HT1080 (cell line): ENCODE measurements around the gene WFDC1. TPM values are rescaled to one million over a fixed set of nuclear protein-coding genes. Genes with fewer than 3 reads are reported as not detected.

Experiments used
- DNase-seq: peaks from one replicate; pipeline ENCODE4 v3.0.0-alpha.2; 2015; ENCODE audit warnings: low read depth
- total RNA-seq: library from RNA; depleted of rRNA; stranded (reverse); fragments of >200 nt; shearing (Covaris generic); gene quantifications from 2 replicates; pipeline ENCODE4 v1.2.3, GENCODE V29; 2014

WFDC1 gene
- total RNA-seq, 1 experiment from 2014 or later, result 0.37 TPM

DNA sequence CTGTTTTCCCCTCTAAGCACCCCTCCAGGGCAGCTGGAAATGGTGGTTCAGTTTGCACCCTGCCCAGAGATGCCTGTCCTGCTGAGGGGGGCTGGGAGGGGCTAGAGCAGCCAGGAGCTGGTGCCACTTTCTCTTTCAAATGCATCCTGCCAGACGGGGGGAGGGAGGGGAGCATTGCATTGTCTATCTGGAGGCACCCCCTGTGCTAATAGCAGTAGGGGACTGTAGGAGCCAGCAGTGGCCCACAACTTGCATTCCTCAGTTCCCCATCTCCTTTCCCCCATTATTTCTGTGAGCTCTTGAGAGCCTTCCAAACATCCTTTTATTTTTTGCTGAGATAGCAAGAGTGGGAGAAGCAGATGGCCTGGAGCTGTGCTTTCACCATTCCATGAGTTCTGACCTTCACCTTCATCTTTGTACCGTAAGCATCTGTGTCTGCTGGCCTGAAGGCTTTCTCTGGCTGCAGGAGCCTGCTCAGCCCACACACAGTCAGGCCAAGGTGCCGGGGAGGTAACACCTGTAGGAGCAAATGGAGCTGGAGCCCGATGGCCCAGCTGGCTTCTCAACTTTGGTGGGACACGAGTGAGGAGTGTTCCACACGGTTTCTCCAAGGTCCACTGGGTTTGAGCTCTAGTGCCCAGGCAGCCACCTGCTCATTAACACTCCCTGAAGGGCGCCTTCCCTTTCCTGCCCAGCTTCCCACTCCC, 5.2 kb downstream of the WFDC1 start:
- no peak for DNase-seq

DNA sequence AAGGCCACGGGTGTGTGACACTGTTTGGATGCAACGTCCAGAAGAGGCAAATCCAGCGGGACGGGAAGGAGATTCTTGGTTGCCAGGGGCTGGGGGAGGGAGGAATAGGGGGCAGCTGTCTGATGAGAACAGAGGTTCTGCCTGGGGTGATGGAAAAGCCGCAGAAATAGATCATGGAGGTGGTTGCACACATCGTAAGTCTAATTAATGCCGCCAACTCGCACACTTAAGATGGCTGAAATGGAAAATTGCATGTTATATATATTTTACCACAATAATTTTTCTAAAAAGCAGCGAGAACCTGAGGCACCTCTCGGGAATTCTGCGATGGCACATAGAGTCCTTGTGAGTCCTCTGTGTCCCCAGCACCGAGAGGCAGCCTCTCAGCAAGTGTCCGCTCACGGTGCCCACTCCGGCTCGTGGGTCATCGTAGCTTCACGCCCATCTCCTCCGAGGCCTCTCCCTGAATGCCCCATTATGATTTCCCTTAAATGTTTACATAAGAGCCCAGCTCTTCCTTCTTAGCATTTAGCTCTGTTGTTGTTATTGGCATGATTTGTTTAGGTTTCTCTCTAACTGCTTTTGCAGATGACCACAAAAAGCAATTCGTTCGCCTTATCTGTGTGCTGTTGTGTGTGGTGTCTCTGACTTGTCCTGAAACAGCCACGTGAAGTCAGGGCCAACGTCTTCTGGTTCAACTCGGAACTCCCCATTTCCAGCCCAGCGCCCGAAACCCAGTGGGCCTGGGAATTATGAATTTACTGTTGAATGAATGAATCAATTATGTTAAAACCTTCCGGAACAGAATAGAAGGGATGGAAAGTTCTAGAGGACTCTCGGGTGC, 7.7 kb downstream of the WFDC1 start:
- no peak for DNase-seq

DNA sequence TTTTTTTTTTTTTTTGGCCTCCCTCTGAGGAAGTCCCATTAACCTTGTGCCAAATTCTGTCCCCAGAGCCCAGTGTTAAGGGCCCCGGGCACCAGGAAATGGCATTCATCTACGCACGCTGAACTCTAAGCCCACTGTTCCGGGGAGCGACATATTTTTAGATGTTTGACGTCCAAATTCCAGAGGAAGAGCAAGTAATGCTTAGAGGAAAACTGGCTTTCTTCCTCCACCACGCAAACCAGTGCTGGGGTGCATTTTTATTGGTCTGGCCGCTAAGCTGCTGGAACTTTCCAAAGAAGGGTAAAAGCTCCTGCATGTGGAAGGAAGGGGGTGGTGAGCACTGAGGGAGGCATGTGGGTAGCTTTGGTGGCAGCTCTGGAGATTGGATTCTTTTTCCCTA, 8.3 kb downstream of the WFDC1 start:
- DNase-seq, result no peak

DNA sequence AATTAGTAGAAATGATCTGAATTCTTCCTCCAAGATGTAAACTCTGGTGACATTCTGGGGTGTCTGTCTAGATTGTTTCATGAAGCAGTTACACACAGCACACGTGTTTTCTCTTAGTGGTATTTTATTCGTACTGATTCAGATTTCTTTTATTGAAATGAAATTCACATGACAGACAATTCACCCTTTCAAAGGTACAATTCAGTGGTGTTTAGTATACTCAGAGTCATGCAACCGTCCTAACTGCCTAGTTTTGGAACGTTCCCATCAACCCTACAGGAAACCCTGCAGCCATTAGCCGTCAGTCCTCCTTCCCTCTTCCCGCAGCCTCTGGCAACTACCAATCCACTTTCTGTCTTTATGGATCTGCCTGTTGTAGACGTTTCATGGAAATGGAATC, 8.8 kb downstream of the WFDC1 start:
- no peak for DNase-seq

DNA sequence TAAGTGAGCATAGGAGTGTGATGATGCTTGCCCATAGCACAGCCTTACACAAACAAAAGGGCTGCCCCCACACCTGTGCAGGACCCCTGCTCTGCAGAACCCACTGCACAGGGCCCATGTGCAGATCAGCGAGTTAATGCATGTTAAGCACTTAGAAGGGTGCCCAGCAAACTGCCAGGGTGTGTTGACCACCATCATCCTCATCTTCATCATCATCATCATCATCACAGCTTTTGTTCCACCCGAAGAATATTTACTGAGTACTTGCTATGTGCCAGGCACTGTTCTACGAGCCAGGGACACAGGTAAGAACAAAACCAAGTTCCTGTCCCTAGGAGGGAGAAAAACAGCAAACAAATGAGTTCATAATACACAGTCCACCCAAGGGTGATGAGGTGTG, 11.9 kb downstream of the WFDC1 start:
- DNase-seq, result no peak

DNA sequence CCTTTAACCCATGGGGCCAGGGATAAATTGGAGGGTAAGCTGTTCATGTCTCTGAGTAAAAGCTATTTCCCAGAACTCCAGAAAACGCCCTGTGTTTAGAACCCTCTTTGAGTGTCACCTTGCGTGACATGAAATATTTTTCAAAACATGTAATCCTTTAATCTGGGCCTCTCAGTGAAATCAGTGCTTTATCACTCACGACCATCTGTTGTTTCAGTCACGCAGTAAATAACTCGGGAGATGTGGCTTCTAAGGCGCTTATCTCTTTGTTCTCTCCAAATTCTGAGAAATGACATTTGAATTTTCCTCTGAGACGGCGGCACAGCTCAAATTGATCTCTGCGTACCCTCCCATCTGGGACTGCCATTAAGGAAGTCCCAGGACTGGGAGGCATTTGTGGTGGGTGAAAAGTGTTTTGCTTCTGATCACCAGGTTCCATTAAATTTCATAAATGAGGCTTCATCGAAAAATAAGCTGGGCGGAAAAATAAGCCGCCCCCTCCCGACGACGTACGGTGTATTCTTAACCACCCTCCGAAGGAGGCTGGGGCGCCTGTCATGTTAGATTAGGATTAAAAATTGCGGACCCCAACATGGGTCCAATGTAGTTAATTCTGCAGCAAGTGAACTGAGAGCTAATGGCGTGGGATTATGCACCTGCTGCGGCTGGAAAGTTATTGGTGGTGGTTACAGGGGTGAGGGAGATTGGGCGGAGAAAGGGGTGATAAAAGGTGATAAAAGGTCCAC, 12.7 kb downstream of the WFDC1 start:
- no peak for DNase-seq

DNA sequence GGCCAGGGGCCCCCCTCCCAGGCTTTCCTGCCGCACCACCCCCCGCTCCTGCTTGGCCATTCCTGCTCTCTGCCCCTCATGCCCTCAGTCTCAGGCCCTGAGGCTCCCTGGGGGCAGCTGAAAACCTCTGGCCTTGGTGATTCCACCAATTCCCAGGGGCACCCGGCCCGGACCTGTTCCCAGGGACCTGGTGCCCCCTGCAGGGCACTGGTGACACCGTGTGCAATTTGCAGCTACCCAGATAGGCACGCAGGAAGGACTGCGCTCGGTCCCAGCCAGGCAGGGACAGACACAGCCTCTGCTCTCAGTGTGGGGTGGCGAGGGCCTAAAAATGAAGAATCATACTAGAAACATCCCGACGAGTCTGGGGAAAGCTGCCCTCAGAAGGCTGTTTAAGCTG, 13.4 kb downstream of the WFDC1 start:
- peak; percentile 36 for DNase-seq

DNA sequence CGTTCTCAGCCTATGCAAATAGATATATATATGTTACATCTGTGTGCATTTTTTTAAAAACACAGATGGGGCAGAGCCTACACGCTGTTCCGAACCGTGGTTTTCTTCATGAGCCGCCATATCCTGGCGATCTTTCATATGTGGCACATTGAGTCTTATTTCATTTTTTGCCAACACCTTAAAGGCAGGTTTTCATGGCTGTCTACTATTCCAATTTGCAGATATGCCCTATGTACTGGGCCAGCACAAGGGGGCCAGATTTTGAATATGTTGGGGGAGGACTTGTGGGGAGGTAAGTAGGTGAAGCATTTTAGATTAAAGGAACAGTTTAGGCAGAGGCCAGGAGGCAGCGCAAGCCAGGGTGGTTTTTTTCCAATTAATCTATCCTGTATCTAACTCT, 16.0 kb downstream of the WFDC1 start:
- no peak for DNase-seq

DNA sequence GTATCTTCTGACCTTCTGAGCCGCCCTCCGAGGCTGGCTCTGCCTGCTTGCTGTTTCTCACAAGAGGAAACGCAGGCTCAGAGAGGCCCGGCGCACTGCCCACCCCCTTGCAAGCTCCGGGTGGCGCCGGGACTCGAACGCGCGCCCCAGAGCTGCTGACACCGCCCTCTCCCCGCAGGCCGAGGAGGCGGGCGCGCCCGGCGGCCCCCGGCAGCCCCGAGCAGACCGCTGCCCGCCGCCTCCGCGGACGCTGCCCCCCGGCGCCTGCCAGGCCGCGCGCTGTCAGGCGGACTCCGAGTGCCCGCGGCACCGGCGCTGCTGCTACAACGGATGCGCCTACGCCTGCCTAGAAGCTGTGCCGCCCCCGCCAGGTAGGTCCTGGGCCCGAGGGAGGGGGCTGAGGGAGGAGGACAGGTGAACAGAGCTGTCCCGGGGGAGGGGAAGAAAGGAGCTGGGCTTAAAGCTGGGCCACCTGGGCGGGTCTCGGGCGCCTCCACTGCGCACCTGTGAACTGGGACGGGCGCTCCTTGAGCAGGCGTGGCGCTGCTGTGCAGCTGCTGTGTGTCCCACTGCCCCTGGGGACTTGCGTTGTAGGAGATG, 18.2 kb downstream of the WFDC1 start:
- no peak for DNase-seq

DNA sequence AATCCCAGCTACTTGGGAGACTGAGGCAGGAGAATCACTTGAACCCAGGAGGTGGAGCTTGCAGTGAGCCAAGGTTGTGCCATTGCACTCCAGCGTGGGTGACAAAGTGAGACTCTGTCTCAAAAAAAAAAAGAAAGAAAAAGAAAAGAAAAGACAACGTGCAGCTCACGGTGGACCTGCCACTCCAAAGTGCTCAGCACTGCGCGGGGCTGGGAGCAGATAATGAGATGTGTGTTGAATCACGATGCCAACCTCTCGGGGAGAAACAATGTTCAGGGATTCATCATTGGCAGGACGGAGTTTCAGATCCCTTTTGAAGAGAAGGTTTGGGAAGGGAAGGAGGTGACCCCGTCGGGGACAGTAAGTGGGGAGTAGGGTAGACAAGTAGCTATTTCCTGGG, 19.2 kb downstream of the WFDC1 start:
- no peak for DNase-seq

DNA sequence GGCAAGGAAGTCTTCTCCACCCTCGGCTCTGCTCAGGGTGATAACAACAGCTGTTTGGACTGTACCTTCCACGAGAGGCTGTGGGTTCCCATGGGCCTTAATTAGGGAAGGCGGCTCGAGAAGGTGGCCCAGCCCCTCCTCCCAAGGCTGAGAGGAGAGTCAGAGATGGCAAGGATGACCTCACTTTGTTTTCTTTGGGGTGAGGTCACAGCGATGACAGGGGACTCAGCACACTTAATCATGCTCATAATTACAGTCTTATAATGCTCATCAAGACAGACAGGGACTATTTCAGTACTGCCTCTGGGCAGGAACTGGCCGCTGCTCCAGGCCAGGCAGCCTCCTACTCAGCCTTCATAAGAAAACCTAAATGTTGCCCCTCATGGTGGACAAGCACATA, 19.7 kb downstream of the WFDC1 start:
- DNase-seq, result no peak

DNA sequence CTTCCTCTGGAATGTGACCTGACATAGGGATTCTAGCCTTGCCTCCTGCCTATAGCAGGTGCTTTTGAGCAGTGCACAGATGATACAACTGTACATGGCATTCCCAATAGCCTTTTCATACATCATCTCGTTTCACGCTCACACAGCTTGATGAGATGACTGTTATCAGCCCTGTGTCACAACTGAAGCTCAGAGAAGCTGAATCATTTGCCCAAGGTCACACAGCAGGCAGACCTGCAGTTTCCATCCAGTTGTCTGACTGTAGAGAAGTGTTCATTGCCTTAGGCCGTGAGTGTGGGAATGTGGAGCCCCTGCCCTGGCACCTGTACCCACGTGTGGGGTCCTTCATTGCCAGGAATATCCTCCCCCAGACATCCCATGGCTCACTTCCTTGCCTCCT, 20.1 kb downstream of the WFDC1 start:
- DNase-seq, result no peak

DNA sequence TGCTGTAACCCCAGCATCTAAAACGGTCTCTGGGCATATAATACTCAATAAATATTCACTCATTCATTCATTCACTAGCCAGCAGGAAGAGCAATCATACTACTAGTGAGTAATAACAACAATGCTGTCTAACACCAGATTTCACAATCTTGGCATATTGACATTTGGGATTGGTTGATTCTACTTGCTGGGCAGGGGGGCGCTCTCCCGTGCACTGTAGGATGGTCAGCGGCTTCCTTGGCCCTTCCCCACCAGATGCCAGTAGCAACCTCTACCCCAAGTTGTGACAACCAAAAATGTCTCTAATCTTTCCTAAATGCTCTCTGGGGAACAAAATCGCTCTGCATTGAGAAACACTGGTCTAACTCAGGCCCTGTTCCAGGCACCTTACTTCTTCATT, 20.7 kb downstream of the WFDC1 start:
- no peak for DNase-seq

DNA sequence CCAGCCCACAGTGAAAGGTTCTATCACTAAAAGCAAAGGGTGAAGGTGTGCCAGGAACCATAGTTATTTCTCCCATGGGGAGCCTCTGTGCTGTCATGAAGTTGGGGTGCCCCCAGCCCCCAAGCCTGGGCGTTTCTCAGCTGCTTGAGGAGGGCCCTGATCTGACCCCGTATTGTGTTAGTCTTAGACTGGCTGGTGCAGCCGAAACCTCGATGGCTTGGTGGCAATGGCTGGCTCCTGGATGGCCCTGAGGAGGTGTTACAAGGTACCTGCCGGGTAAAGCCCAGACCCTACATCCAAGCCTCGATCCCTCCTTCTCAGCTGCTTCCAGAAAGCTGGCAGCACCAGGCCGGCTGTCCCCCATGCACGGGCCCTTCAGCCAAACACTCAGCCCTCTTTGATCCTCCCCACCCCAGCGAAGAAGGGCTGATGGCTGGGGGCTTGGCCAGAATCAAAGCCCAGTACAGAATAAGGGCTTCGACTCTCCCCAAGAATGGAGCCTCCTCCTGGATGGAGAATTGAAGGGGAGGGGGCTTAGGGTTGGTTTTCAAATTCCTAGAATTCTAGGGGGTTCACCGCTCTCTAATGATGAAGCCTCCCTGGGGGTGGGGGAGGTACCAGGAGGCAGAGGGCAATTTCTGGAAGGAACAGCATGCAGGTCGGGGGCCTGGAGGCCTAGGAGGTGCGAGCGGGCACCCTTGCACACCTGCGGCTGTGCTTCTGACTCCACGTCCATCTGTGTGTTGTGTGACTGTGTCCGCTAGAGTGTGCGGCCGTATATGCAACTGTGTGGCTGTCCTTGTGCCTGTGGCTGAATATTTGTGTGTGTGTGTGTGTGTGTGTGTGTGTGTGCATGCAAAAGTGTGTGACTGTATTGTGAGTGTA, 23.7 kb downstream of the WFDC1 start:
- no peak for DNase-seq

DNA sequence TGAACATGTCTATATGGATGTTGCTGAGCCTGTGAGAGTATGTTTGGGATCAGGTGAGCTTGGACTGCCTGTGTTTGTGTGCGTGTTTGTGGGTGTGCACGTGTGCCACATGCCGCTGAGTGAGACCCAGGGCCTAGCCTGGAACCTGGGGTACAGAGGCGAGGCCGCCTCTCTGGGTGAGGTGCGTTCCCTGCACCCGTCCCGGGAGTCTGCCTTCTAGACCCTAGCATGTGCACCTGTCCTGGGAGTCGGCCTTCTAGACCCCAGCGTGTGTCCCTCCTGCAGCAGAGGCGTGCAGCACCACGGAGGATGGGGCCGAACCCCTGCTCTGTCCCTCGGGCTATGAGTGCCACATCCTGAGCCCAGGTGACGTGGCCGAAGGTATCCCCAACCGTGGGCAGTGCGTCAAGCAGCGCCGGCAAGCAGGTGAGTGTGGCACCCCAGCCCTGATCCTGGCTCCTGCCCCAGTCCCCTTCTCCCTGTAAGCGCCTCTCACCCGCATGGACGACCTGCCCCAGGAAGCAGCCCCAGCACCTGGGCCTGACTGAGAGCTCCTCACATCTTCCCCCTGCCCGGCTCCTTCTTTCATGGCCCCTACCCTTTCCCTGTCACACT, 24.6 kb downstream of the WFDC1 start:
- DNase-seq, result no peak

DNA sequence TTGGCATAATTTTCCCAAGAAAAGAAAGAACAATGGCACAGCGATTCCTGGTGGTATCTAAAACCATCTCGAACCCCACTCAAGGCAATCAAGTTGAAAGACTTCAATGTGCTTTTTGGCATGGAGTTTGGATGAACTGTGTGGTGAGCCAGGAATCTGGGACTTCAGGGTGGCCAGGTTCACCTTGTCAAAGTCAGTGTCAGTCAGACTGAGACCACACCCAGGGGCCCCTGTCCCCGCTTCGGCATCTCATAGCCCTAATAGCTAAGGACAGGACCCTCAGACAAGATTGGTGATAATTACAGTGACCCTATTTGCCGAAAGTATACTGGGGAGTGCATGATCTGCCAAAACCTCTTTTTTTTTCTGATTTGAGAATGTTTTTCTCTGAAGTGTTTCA, 25.8 kb downstream of the WFDC1 start:
- DNase-seq, result no peak

DNA sequence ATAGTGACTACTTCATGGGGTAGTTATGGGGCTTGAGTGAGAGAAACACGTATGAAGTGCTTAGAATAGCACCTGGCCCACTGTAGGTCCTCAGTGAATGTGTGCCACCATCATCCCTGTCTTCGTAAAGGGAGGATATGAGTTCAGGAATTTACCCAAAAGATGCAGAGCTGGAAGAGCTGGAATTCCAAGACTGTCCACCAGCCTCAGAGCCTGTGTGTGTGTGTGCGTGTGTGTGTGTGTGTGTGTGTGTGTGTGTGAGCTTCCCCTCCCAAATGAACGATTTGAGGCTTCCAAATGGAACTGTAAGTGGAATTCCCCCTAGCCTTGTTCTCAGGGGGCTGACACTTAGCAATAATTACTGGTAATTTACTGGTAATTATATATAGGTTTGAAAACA, 27.3 kb downstream of the WFDC1 start:
- DNase-seq, result no peak

DNA sequence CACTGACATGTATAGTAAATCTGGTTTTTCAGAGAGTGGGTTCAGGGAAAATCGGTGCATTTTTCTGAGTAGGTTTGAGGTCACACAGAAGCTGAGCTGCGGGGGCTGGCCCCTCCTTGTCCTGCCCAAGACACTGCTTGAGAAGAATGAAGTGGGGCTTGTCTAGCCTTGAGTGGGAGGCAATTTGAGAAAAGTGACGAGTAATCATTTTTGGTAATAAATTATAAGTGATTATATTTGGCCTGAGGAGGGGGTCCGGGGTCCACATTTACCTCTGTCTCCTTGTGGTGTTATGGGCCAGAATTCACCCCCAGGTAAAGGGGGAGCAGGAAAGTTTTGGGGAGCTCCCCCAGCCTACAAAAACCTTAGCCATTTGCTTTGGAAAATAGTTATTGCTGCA, 28.1 kb downstream of the WFDC1 start:
- no peak for DNase-seq

DNA sequence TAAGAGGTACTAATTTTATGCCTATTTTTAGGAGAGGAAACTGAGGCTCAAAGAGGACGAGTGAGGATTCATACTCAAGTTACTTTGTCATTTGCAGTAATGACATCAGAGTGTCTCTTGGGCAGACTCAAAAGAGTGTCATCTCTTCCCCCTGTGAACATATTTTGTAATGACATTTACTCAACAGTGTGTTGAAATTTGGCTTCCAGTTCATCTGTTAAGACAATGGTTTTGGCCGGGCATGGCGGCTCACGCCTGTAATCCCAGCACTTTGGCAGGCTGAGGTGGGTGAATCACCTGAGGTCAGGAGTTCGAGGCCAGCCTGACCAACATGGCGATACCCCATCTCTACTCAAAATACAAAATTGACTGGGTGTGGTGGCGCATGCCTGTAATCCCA, 28.9 kb downstream of the WFDC1 start:
- no peak for DNase-seq
